ENCODE data around the gene ESPN. TPM values are rescaled to one million over a fixed set of nuclear protein-coding genes. Genes with fewer than 3 reads are reported as not detected.

The ESPN gene
- total and polyA plus RNA-seq, 2 experiments from 2014 or later: 31.1 to 65.7 TPM

DNA sequence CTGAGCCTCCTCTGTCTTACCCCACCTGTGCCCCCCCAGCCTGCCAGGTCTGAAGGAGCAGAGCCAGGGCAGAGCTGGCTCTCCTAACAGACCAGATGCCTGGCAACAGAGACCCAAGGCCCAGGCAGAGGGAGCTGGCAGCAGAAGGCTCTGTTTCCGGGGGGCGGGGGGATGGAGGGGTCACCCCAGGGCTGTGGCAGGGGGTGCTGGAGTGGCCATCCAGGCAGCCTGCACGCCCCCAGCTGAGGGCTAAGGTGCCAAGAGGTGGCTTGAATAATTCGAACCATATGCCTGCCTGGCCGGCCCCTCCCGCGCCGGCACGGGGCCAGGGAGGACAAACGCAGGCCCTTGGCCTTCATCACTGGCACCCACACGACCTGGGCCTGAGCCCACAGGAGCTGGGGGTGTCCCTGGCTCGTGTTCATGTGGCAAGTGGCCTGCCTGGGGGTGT lies 82.9 kb downstream of the ESPN start:
- Histone ChIP-seq H3K9me3 (ENCODE audit: low read depth) (no peaks in the 10 kb centered on the region), H3K4me3 (no peak overlapping the region), H3K27ac (no peak overlapping the region), H4K20me1 (ENCODE audit: insufficient read depth, poor library complexity, severe bottlenecking) (no peaks in the 10 kb centered on the region), H2AFZ (no peak overlapping the region), H3K4me2 (no peak overlapping the region), H3K79me2 (no peaks in the 10 kb centered on the region), H3K36me3 (replicated peaks; ENCODE audit: insufficient read depth, low read depth) (no peaks in the 10 kb centered on the region), H3K27me3 (no peaks in the 10 kb centered on the region), H3K4me1 (ENCODE audit: insufficient read depth) (no peaks in the 10 kb centered on the region), H3K9me2 (replicated peaks; ENCODE audit: insufficient read depth) (no peaks in the 10 kb centered on the region)
- no peak for DNase-seq (ENCODE audit: low spot score)
- TF ChIP-seq CTCF (IDR thresholded peaks at IDR 0.05; ENCODE audit: poor library complexity) (no peak), EZH2 (IDR thresholded peaks at IDR 0.05; ENCODE audit: borderline replicate concordance) (no peak), EZH2phosphoT487 (IDR thresholded peaks at IDR 0.05; ENCODE audit: low read depth, severe bottlenecking, unreplicated experiment) (no peak)
- WGBS (ENCODE audit: low lambda C conversion rate, missing lambda C conversion rate): 70% methylated on average over 12 of the region's 12 CpGs

- no peak for DNase-seq (ENCODE audit: low spot score)
- Histone ChIP-seq H3K9me2 (replicated peaks; ENCODE audit: insufficient read depth) (no peaks in the 10 kb centered on the region), H3K4me2 (no peak overlapping the region), H3K4me1 (ENCODE audit: insufficient read depth) (no peaks in the 10 kb centered on the region), H3K79me2 (no peaks in the 10 kb centered on the region), H2AFZ (no peak overlapping the region), H4K20me1 (ENCODE audit: insufficient read depth, poor library complexity, severe bottlenecking) (no peaks in the 10 kb centered on the region), H3K36me3 (replicated peaks; ENCODE audit: insufficient read depth, low read depth) (no peaks in the 10 kb centered on the region), H3K4me3 (no peak overlapping the region), H3K27me3 (no peaks in the 10 kb centered on the region), H3K27ac (no peak overlapping the region), H3K9me3 (ENCODE audit: low read depth) (no peaks in the 10 kb centered on the region)
- WGBS (ENCODE audit: low lambda C conversion rate, missing lambda C conversion rate): 86% methylated on average over 17 of the region's 18 CpGs
- TF ChIP-seq EZH2phosphoT487 (IDR thresholded peaks at IDR 0.05; ENCODE audit: low read depth, severe bottlenecking, unreplicated experiment) (no peak), CTCF (IDR thresholded peaks at IDR 0.05; ENCODE audit: poor library complexity) (no peak), EZH2 (IDR thresholded peaks at IDR 0.05; ENCODE audit: borderline replicate concordance) (no peak)
These were observed 83.7 kb downstream of the ESPN start for GRCh38 chr1:6508154-6508815.

DNA sequence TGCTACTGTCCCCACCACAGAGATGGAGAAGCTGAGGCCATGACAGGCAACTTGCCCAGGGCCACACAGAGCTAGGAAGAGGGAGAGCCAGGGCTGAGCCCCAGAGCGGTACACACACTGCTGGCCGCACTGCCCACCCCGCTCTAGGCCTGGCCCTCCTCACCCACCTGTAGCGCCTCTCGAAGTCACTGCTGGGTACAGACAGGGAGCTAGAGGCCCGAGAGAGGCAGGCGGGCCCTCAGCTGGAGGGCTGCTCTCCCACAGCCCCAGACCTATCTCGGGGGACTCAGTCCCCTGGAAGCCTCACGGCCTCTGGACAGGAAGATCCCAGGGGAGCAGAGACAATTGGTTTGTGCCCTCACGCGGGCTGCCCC lies 84.2 kb downstream of the ESPN start:
- Histone ChIP-seq H3K4me3 (no peak overlapping the region), H3K9me3 (ENCODE audit: low read depth) (no peaks in the 10 kb centered on the region), H4K20me1 (ENCODE audit: insufficient read depth, poor library complexity, severe bottlenecking) (no peaks in the 10 kb centered on the region), H3K27ac (no peak overlapping the region), H2AFZ (no peak overlapping the region), H3K27me3 (no peaks in the 10 kb centered on the region), H3K4me2 (no peak overlapping the region), H3K36me3 (replicated peaks; ENCODE audit: insufficient read depth, low read depth) (no peaks in the 10 kb centered on the region), H3K4me1 (ENCODE audit: insufficient read depth) (no peaks in the 10 kb centered on the region), H3K79me2 (no peaks in the 10 kb centered on the region), H3K9me2 (replicated peaks; ENCODE audit: insufficient read depth) (no peaks in the 10 kb centered on the region)
- no peak for DNase-seq (ENCODE audit: low spot score)
- no peak for TF ChIP-seq EZH2phosphoT487 (IDR thresholded peaks at IDR 0.05; ENCODE audit: low read depth, severe bottlenecking, unreplicated experiment)
- no peak for TF ChIP-seq EZH2 (IDR thresholded peaks at IDR 0.05; ENCODE audit: borderline replicate concordance)
- TF ChIP-seq CTCF (IDR thresholded peaks at IDR 0.05; ENCODE audit: poor library complexity): no peak
- 96% methylated on average over 11 of the region's 11 CpGs for WGBS (ENCODE audit: low lambda C conversion rate, missing lambda C conversion rate)
